HG03025 (cell line): Measurements from ENCODE around the gene TMEM181.
"Not testable (repeated sequence)": the region's sequence is repeated elsewhere in the genome, so short reads cannot be mapped to it uniquely, and the experiment has no call there.

Experiments
- ATAC-seq: cut with Tn5 transposase; IDR thresholded peaks from one replicate; pipeline ENCODE4 v1.9.1; 2021; ENCODE audit warnings: mild to moderate bottlenecking, moderate library complexity; ENCODE audit not compliant: unreplicated experiment, low FRiP score

TMEM181 gene

DNA sequence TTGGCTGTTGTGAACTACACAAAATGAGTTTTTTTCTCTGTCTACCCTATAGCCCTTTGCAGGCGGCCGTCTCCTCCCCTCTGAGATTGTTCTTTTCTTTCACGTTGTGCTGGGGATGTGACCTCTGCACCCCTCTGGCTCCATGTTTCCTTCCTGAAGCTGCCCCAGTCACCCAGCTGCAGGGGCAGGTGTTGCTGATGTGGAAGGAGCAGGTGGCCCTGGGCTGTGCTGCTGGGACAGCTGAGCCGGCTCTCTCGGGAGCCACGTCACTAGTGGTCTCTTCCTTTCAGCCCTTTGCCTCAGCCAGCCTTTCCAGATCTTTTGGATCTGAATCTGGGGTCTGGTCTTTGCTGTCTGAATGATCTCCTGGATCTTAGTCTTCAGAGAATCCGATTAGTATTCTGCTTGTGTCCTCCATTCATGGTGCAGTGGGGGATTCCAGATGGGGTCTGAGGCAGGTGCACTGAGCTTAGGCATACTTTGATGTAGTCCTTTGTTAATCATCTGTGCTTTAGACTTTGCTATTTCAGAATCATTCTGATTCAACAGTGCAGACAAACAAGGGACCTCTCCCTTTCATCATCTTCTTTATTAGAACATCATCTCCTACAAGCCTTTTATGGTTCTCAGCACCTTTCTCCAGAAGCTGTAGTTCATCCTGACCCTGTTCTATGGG is 31.4 kb downstream of the TMEM181 start:
- ATAC-seq, result no peak

DNA sequence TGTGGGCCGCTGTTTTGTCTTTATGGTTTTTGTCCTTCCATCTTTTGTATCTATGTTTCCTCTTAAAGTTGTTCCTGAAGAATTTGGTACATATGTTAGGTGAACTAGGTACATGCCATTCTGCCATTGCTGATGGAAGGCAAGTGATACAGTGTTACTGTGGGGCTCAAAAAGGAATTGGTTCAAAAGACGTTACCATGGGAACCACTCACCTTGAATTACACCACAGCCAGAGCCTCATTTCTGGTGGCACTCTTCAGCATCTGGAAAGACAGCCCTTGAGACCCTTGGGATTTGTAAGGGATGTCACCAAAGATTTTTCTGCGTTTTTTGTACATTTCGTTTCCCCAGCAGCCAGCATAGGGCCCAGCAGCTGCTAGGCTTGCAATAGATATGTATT is 31.9 kb downstream of the TMEM181 start:
- ATAC-seq, result no peak

DNA sequence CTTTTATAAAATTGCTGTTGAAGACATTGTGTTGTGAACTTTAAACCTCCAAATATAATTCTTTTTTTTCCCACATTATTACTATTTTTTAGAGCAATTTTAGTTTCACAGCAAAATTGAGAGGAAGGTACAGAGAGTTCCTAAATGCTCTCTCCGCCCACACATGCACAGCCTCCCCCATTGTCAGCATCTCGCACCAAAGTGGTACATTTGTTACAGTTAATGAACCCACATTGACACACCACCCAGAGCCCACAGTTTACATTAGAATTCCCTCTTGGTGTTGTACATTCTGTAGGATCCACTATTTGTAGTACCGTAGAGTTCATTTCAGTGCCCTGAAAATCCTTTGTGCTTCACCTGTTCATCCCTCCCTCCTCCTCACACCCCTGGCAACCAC is 33.8 kb downstream of the TMEM181 start:
- ATAC-seq, result no peak

- no peak for ATAC-seq
These were observed 35.3 kb downstream of the TMEM181 start for GRCh38 chr6:158595223-158595622.

DNA sequence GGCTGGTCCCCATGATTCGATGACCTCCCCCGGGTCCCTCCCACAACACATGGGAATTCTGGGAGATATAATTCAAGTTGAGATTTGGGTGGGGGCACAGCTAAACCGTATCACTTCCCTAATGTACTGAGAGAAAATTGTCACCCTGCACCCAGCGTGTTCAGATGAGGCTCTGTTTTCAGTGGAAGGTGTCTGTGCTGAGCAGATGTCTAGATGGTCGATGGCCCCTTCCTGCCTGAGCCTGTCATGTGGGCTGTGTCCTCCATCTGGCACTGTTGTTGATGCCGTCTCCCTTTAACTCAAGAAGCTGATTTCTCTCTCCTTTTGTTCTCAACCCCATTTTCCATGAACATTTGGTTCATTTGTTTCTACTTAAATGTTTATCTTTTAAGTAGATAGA is 37.0 kb downstream of the TMEM181 start:
- ATAC-seq, result no peak

- no peak for ATAC-seq
These were observed 37.7 kb downstream of the TMEM181 start for GRCh38 chr6:158597565-158597964.

DNA sequence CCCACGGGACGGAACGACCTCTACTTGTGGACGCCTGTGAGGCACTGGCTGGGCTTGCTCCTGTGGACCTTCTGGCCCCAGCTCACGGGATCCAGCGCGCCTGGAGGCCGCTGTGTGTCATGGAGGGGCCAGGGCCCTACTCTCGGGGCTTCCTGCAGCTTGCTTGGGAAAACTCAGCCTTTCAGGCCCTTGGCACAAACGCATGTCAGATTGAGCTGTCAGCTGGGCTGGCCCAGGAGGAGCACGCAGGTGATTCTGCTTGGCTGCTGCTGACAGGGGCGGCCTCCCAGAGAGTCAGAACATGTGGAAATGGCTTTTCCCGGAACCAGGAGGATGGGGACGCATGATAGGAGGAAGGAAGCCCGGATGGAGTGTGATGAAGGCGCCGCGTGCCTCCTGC is 39.7 kb downstream of the TMEM181 start:
- ATAC-seq, result no peak

DNA sequence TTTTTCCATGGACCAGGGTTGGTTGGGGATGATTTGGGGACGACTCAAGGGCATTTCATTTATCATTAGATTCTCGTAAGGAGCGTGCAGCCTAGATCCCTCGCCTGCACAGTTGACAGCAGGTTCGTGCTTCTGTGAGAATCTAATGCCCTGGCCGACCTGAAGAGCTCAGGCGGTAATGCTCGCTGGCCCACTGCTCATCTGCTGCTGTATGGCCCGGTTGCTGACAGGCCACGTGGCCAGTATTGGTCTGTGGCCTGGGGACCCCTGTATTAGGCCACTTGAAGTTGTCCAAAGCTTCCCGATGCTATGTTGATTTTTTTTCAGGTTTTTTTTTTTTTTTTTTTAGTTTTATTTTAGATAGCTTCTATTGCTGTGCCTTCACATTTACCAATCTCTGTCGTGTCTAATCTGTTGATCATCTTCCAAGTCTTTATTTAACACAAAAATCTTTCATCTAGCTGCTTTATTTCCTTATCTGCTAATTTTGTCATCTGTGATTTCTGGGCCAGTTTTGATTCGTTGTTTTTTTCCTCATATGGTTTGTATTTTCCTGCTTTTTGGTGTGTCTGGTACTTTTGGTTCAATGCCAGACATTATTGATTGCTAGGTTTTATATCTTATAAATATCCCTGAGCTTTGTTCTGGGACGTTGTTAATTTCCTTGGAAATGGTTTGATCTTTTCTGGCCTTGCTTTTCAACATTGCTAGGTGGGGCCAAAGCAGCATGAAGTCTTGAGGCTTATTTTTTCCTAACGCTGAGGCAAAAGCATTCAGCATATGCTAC is 43.6 kb downstream of the TMEM181 start:
- no peak for ATAC-seq

GRCh38 chr6:158604048-158604406 is 44.1 kb downstream of the TMEM181 start:
- no peak for ATAC-seq

DNA sequence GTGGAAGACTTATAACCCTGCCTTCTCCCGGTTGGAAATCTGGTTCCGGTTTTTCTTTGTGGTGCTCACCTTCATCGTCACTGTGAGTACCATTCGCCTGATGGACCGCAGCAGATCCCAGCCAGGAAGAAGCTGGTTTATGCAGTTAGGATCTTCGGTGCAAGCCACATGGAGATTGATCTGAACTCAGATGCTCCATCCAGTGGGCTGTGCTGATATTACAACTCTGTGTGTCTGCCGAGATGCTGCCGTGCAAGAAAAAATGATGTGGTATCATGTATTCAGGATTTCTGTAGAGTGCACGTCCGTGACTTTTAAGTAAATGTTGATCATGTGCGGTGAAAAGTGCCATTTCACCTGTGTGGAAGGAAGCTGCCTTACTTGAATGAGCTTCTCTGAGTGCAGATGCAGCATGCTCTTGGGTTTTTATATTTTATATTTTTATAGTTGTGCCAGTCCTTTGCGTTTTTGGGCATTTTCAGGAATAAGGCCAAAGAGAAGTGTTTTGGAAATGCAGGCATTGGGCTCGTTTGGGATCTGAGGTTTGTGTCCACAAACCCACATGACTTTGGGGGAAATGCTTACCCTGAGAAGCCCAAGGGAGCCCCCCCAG is 45.5 kb downstream of the TMEM181 start:
- no peak for ATAC-seq

DNA sequence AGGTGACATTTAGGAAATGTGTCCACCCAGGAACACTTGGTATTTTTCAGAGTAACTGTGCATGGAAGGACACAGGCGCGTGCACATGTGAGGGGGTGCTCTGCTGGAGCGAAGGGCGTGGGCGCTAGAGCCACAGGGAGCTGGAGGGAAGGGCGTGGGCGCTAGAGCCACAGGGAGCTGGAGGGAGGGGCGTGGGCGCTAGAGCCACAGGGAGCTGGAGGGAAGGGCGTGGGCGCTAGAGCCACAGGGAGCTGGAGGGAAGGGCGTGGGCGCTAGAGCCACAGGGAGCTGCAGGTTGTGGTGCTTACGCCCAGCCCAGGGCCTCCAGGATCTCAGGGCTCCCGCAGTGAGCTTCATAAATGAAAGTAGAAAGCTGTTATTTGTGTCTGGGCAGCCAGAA is 46.1 kb downstream of the TMEM181 start:
- ATAC-seq, result not testable (repeated sequence)

- no peak for ATAC-seq
These were observed 47.0 kb downstream of the TMEM181 start for GRCh38 chr6:158606935-158607334.

GRCh38 chr6:158607411-158608170 is 47.7 kb downstream of the TMEM181 start:
- ATAC-seq, result no peak

DNA sequence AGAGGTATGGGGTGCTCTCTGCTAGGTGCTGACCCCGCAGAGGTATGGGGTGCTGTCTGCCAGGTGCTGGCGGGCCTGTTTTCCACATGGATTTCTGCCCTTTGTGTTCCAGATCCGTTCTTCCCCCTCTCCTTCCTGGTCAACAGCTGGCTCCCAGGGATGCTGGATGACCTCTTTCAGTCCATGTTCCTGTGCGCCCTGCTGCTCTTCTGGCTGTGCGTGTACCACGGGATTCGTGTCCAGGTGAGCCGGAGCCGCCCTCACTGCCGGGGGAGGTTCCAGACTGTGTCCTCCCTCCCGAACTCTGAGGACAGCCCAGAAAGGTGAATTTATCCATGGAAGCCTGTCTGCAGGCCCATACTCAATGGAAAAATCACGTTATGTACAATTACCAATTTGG is 48.3 kb downstream of the TMEM181 start:
- no peak for ATAC-seq

GRCh38 chr6:158609455-158610155 is 49.7 kb downstream of the TMEM181 start:
- ATAC-seq, result no peak

DNA sequence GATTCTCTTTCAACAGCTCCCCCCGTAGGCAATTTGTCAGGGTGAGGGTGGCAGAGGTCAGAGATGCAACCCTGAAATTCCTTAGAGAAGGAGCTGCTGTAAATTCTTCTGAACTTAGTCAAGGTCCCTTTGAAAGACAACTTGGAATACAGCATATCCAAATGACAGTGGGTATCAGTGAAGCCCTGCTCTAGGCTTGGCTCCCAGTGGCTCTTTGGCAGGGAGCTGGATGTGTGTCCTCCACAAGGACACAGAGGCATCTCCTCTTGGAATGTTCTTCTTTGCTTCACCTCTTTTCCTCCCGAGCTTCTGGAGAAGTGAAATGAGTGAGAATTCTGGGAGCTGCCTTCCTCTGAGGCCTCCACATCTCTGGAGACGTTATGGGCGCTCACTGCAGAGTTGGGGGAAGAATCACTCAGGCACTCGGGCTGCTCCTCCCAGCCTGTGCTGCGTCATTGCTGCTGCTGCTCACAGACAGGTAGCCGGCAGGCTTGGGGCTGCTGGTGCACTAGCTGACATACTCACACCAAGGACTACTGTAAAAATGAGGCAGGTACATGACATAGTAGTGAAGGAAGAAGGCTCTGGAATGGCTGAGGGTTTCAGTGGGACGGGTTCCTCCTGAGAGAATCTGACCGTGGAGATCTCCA is 50.6 kb downstream of the TMEM181 start:
- no peak for ATAC-seq

GRCh38 chr6:158611039-158611438 is 51.1 kb downstream of the TMEM181 start:
- no peak for ATAC-seq

DNA sequence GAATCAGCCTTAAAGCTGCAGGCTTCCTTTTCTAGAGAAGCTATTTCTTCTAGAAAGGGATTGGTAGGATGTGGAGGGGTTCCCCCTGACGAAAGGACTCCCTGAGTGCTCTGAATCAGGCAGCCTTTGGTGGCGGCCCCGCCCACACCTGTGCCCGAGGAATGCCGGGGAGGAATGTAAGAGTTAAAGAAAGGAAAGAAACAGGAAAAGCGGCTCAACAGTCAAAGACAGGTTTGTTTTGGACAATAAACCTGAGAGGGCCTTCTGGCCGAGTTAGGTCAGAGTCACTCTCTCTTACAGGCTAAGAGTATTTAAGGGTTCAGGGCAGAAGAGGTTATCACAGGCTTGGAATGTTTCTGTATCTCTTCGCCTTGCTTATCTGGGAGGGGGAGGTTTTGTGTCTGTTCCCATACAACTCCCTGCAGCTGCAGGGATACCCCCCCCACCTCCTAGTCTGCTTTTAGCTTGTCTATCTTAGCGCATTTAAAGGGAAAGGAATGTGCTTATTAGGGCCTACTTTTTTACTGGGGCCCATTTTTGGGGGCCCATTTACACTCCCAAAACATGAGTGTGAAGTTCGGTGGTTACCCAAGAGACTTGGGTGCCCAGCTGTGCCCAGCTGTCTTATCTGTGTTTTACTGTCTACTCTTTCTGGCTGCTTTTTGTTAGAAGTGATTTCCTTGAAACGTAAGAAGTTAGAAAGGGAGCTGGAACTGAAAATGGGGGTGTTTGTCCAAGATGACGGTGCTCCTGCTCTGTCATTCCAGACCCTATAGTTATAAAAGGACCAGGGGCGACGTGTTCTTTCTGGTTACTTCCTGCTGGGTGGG is 51.9 kb downstream of the TMEM181 start:
- ATAC-seq, result no peak

DNA sequence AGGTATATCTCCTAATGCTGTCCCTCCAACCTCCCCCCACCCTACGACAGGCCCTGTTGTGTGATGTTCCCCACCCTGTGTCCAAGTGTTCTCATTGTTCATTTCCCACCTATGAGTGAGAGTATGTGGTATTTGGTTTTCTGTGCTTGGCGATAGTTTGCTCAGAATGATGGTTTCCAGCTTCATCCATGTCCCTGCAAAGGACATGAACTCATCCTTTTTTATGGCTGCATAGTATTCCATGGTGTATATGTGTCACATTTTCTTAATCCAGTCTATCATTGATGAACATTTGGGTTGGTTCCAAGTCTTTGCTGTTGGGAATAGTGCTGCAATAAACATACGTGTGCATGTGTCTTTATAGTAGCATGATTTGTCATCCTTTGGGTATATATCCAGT is 54.7 kb downstream of the TMEM181 start:
- ATAC-seq, result not testable (repeated sequence)
